Stimulated activated naive B cell treated with anti-CD40 and anti-IgM and Interleukin-4, amounts not matched to agents 10 μg/mL and 1 μg/mL and 100 μg/mL, for 72 hours (primary cell): ENCODE results near the gene TAGLN.

Experiments used
- ATAC-seq, 2 donors: fragments of 150-1000 bp; cut with Tn5 transposase; replicated peaks; 2 replicates each; pipeline ENCODE4 v1.10.0; 2021; ENCODE audit warnings: moderate library complexity in 1 of 2
- DNase-seq: peaks from one replicate; pipeline ENCODE4 v3.0.0; 2021
- H3K27ac Mint-ChIP-seq: one replicate; pipeline ENCODE4 v1.8.0; 2022; ENCODE audit warnings: mild to moderate bottlenecking, mixed read lengths
- H3K27me3 Mint-ChIP-seq, 2 donors: one replicate each; pipeline ENCODE4 v1.8.0; 2022; ENCODE audit warnings: mixed read lengths in 2 of 2
- H3K36me3 Mint-ChIP-seq, 2 donors: one replicate each; pipeline ENCODE4 v1.8.0; 2022; ENCODE audit warnings: mixed read lengths in 2 of 2, mild to moderate bottlenecking in 1 of 2
- H3K4me1 Mint-ChIP-seq, 2 donors: one replicate each; pipeline ENCODE4 v1.8.0; 2022; ENCODE audit warnings: mixed read lengths in 2 of 2, mild to moderate bottlenecking in 1 of 2
- H3K4me3 Mint-ChIP-seq, 2 donors: one replicate each; pipeline ENCODE4 v1.8.0; 2022; ENCODE audit warnings: mild to moderate bottlenecking in 2 of 2, mixed read lengths in 2 of 2, moderate library complexity in 1 of 2
- H3K9me3 Mint-ChIP-seq, 2 donors: one replicate each; pipeline ENCODE4 v1.8.0; 2022; ENCODE audit warnings: mixed read lengths in 2 of 2, mild to moderate bottlenecking in 1 of 2

The TAGLN gene

DNA sequence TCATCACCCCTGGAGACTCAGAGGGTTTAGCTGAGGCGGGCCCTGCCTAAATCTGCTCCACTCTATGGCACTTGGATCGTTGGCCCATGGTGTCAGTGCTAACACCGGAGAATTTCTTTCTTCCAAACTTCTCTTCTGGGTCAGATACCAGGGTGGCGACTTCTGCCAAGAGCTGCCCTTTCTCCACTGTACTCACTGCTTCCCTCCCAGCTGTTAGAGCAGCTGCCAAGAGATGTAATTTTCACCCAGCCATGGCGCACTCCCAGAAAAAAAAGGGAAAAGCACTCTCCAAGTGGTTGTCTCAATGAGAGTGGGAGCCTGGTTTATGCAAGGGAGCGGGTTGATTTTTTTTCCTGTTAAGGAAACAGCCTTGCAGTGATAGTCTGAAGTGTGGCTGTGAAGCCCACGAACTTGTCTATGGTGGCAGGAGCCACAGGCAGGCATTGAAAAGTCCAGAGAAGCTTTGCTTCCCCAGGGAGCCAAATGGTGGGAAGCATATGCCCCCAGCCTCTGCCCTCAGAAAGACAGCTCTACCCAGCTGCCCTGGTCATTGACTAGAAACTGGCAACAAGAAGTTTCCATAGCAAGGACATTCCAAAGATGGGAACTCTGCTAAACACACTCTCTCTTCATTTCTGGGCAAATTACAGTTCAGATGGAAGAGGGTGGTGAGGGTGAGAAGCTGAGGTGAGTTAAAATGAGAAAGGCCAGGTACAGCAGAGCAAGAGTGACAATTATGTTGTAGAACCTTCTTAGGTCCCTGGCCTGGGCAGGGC lies 22.0 kb downstream of the TAGLN start:
- H3K4me1 Mint-ChIP-seq = peaks cover 3 to 24% of the 10 kb centered on the region in 2 donors
- peaks cover 59 to 81% of the 10 kb centered on the region in 2 donors for H3K36me3 Mint-ChIP-seq
- no peaks in the 10 kb centered on the region for H3K9me3 Mint-ChIP-seq
- no peak overlapping the region for H3K4me3 Mint-ChIP-seq
- no peak overlapping the region for H3K27ac Mint-ChIP-seq
- ATAC-seq (no peak), DNase-seq (no peak)
- H3K27me3 Mint-ChIP-seq = no peaks in the 10 kb centered on the region

DNA sequence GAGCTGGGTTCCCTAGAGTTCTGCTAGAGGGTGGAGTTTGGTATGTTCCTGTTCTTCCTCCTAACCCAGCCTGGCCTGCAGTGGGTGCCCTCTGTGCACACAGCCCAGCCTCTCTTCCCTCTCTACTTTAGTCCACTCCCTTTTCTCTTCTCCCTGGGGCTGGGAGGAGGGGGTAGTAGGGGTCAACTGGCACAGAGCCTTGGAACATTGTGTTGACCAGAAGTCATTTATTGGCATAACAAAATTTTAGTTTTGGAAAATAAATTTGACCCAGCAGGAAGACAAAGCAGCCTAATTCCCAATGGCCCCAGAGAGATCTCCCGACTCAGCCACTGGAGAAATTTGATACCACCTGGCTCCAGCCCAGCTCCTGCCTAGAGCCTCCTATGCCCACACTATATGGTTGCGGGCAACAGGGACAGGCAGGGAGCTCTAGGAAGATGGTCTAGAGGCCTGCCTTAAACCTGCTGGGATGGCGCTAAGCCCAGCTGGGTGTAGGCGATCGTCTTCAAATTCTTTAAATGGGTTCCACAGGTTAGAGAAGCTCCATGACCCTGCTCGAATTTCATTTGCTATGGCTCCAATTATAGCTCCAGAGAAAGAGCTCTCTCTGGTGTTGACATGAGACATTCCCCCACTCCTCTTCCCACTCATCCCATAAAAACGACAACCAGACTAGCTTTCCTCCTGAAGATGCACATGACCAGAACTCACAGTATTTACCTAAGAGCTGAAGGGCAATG lies 22.8 kb downstream of the TAGLN start:
- no peak for ATAC-seq
- peaks cover 8 to 31% of the 10 kb centered on the region in 2 donors for H3K4me1 Mint-ChIP-seq
- no peak for DNase-seq
- H3K4me3 Mint-ChIP-seq = no peak overlapping the region
- H3K9me3 Mint-ChIP-seq = no peaks in the 10 kb centered on the region
- peak overlapping the region; percentile 49 for H3K27ac Mint-ChIP-seq
- H3K27me3 Mint-ChIP-seq = no peaks in the 10 kb centered on the region
- H3K36me3 Mint-ChIP-seq = peaks cover 60 to 86% of the 10 kb centered on the region in 2 donors

DNA sequence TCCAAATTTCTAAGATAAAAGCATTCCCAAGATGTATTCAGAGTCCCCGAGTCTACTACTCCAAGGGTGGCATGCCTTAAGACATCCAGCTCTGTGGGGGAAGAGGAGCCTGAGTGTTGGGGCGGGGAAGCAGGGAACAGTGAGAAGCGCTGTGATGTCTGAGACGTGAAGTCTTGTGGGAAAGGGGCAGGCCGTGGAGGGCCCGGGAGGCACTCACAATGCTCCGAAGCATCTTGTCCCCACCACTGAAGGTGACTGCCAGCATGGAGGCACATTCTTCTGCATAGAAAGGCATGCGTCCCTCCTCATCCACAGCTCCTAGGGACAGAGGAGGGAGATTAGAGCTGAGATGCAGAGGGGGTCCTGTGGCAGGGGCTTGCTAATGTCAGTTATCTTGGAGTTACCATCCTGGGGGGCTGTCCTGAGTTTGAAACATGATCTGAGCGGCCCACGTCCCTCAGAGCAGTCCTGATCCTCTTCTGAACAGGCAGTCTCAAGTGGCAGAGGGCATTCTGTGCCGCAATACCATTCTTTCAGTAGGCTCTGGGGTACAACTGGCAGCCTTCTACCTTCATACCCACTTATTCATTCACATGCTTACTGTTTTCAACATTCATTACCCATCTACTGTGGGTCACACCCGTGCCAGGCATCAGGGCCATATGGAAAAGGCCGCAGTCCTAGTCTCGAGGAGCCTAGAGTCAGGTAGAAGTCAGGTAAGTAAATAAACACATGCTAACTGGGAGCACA lies 24.0 kb downstream of the TAGLN start:
- H3K9me3 Mint-ChIP-seq = no peaks in the 10 kb centered on the region
- H3K27ac Mint-ChIP-seq = peak overlapping the region; percentile 62
- no peak overlapping the region for H3K4me3 Mint-ChIP-seq
- peaks cover 54 to 86% of the 10 kb centered on the region in 2 donors for H3K36me3 Mint-ChIP-seq
- no peaks in the 10 kb centered on the region for H3K27me3 Mint-ChIP-seq
- no peak for DNase-seq
- peaks cover 11 to 35% of the 10 kb centered on the region in 2 donors for H3K4me1 Mint-ChIP-seq
- no peak for ATAC-seq

DNA sequence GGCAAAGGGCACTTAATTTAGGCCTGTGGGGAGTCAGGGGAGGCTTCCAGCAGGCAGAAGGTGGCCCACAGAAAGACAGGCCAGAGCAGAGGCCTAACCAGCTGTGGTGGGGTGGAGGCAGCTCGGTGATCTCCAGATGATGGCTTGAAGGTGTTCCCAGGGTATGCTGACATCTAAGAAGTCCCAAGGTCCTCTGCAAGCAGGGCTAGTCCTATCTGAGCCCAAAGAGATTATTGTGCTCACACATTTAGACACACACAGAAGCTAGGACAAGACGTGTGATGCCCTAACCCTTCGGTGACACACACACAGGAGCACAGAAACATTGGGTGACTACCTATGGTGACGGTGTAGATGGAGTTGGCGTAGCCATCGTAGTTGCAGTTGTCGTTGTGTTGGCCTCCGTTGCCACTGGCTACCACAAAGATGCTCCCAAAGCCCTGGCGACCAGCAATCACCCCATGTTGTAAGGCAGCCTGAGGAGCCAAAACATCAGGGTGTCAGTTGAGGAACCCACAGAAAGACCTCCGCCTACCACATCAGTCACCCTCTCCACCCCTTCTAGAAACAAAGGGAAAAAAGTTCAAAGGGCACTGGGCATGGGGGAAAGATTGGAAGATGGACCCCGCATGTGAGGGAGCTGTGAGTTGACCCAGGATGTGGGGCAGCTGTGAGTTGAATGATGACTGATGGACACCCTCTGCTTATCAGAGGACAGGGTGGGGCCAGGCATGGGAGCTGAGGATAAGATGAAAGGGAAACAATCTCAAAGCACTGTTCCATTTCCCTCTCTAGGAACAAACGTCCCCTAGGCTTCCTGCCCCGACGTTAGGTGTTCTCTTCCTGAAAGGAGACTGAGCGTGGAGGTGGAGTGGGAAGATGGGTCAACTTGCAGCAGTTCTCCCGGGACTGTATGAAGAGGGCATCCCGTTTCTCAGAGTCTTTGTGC lies 24.8 kb downstream of the TAGLN start:
- Mint-ChIP-seq H3K27me3 (no peaks in the 10 kb centered on the region), H3K4me3 (no peak overlapping the region), H3K36me3 (peaks cover 57 to 83% of the 10 kb centered on the region in 2 donors), H3K27ac (peak overlapping the region; percentile 62), H3K4me1 (peaks cover 16 to 42% of the 10 kb centered on the region in 2 donors), H3K9me3 (no peaks in the 10 kb centered on the region)
- DNase-seq (no peak), ATAC-seq (no peak)

DNA sequence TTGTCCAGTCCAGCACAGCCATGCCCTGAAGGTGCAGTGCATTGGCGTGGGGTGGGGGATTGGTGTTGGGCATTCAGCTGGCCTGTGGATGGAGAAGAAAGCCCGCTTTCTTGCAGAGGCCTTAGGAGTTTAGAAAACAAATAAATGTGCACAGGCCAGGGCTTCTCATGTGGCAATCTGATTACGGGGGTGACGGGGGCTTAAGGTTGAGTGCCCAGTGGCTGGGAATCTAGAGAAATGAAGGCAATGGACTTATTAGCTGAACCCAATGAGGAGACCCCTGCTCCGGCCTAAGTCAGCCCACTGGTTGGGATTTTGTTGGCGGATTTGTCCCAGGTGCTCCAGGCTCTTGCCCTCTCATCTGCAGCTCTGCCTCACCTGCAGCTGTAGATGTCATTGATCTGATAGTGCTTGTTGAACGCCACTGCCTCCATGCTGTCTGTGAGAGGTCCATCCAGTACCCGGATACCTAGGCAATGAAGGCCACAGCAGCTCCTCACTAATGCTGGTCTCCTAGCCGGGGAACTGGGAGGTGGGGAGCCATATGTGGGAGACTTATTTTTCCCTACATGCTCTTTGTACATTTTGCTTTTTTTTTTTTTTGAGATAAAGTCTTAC lies 26.5 kb downstream of the TAGLN start:
- Mint-ChIP-seq H3K9me3 (no peaks in the 10 kb centered on the region), H3K4me1 (peaks cover 24 to 47% of the 10 kb centered on the region in 2 donors), H3K27me3 (no peaks in the 10 kb centered on the region), H3K27ac (no peak overlapping the region), H3K4me3 (no peak overlapping the region), H3K36me3 (peaks cover 52 to 85% of the 10 kb centered on the region in 2 donors)
- DNase-seq = no peak
- no peak for ATAC-seq

DNA sequence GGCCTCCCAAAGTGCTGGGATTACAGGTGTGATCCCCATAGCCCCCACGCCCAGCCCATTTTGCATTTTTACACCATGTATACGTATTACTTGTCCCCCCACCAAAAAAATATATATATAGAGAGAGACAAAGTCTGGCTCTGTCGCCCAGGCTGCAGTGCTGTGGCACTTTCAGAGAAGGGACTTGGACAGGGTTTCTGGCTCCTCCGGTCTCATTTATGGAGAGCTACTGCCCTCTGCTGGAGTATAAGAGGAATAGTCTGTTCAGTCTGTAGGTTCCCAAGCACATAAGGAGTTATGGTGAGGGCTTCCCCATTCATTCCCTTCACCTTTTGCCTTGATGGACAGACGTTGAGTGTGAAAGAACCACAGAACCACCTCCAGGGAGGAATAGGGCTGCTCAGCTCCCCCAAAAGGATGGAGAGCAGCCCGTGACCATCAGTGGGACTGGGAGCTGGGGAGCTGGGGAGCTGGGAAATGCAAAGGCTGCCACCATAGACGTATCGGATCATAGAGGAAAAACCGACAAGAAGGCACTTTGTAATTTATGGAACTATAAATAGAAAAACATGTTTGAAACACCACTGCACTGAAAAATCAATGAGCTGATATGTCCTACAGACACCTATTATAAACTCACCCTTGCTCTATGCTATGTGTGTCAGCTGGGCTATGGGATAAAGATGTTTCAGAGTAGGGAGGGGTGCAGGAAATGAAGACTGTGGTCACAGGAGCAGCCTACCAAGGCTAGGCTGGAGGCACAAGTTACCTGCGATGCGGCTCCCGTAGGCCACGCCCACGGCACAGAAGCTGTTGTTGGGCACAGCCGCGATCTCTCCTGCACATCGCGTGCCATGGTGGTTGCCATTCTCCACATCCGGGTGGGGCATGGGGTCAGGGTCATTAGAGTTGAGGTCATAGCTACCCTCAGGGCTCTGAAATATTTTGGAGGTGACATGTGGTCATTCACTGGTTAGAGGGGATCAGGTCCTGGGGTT lies 27.5 kb downstream of the TAGLN start:
- peak; percentile 65 to 72 for ATAC-seq
- DNase-seq = peak; percentile 23
- H3K4me3 Mint-ChIP-seq = no peak overlapping the region
- peaks cover 29 to 54% of the 10 kb centered on the region in 2 donors for H3K4me1 Mint-ChIP-seq
- H3K36me3 Mint-ChIP-seq = peaks cover 53 to 76% of the 10 kb centered on the region in 2 donors
- no peak overlapping the region for H3K27ac Mint-ChIP-seq
- H3K9me3 Mint-ChIP-seq = no peaks in the 10 kb centered on the region
- H3K27me3 Mint-ChIP-seq = no peaks in the 10 kb centered on the region

DNA sequence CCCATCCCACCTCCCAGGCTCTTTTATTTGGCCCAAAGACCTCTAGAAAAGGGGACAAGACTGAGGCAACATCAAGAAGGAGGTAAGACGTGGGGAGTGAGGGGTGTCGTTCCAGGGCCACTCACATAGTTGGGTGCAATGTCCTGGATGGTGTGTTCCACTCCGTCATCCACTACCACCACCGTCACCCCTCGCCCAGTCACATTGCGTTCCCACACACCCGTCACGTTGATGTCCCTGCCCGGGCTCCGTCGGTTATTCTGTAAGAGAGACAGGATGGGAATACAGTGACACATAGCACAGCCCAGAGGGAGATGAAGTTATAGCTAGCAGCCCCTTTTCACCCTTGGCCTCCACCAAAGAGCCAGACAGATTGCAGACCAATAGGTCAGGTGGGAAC lies 28.9 kb downstream of the TAGLN start:
- no peak for ATAC-seq
- H3K4me1 Mint-ChIP-seq = peaks cover 31 to 56% of the 10 kb centered on the region in 2 donors
- H3K4me3 Mint-ChIP-seq = peak overlapping the region in 1 of 2 donors; percentile 15
- H3K9me3 Mint-ChIP-seq = no peaks in the 10 kb centered on the region
- H3K27me3 Mint-ChIP-seq = no peaks in the 10 kb centered on the region
- H3K36me3 Mint-ChIP-seq = peaks cover 45 to 68% of the 10 kb centered on the region in 2 donors
- DNase-seq = no peak
- peak overlapping the region; percentile 56 for H3K27ac Mint-ChIP-seq

DNA sequence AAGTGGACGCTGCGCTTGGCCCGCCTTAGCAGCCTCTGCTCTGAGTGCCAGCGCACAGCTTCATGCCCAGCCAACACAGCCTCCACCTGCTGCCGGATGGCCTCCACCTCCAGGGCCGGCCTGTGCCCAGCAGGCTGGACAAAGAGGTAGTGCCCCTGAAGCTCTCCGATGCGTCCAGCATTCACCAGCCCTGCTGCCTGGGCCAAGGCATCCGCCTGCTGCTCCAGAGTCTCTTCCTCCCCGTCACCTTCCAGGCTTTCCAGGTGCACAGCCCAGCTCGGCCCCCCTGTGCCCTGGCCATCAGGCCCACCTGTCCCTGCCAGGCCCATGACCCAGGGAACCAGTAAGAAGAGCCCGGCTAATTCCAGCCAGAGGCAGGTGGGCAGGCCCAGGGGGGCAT lies 30.2 kb downstream of the TAGLN start:
- DNase-seq (no peak), ATAC-seq (no peak)
- Mint-ChIP-seq H3K36me3 (peaks cover 36 to 55% of the 10 kb centered on the region in 2 donors), H3K4me3 (peak overlapping the region; percentile 86 to 96), H3K27ac (peak overlapping the region; percentile 98), H3K4me1 (peaks cover 37 to 69% of the 10 kb centered on the region in 2 donors), H3K27me3 (no peaks in the 10 kb centered on the region), H3K9me3 (no peaks in the 10 kb centered on the region)

DNA sequence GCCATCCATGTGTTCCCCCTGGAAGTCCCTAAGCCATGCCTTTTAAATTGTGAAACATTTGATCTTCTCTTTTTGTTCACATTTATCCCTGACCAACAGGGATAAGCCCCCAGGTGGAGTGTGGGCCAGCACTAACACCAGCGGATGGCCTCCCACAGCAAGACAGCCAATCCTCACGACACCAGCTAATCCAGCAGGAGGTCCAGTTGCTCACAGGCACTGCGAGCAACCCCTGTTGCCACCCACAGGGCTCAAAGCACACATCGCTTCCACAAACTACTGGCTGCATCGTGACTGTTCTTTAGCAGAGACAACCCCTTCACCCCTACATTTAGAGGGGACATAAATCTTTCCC lies 30.7 kb downstream of the TAGLN start:
- Mint-ChIP-seq H3K9me3 (no peaks in the 10 kb centered on the region), H3K36me3 (peaks cover 32 to 50% of the 10 kb centered on the region in 2 donors), H3K27me3 (no peaks in the 10 kb centered on the region), H3K27ac (peak overlapping the region; percentile 98), H3K4me3 (peak overlapping the region; percentile 86 to 96), H3K4me1 (peaks cover 37 to 65% of the 10 kb centered on the region in 2 donors)
- ATAC-seq = peak in 1 of 2 donors; percentile 3
- DNase-seq = no peak

DNA sequence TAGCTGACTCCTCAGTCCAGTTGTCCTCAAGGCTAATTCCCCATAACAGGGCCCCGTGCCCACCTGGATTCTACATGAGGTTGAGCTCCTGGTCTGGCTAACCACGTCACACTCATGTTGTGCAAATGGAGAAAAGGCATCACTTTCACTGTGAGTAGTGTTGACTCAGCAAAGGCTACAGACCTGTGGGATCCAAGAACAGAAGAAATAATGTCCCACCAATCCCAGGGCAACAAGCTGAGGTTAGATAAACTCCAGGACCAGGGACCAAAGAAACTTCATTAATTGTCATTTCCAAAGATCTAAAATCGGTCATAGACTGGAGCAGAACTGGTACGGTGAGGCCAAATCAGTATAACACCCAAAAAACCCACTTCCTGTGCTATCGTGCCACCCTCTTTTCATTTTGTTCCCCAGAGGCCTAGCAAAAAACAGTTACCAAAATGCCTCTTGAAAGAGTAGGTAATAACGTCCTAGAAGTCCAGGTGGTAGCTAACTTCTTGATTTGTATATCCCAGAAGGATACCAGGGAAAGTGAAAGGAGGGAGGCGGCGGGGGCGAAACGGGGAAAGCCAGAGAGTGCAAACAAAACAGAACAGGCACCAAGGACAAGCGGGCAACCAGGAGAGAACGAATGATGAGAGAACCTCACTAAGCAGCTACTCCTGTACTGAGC lies 31.3 kb downstream of the TAGLN start:
- DNase-seq (peak; percentile 53), ATAC-seq (peak; percentile 58 to 60)
- peaks cover 27 to 45% of the 10 kb centered on the region in 2 donors for H3K36me3 Mint-ChIP-seq
- H3K27ac Mint-ChIP-seq = peak overlapping the region; percentile 98
- H3K27me3 Mint-ChIP-seq = no peaks in the 10 kb centered on the region
- H3K9me3 Mint-ChIP-seq = no peaks in the 10 kb centered on the region
- peak overlapping the region; percentile 86 to 96 for H3K4me3 Mint-ChIP-seq
- peaks cover 37 to 60% of the 10 kb centered on the region in 2 donors for H3K4me1 Mint-ChIP-seq

DNA sequence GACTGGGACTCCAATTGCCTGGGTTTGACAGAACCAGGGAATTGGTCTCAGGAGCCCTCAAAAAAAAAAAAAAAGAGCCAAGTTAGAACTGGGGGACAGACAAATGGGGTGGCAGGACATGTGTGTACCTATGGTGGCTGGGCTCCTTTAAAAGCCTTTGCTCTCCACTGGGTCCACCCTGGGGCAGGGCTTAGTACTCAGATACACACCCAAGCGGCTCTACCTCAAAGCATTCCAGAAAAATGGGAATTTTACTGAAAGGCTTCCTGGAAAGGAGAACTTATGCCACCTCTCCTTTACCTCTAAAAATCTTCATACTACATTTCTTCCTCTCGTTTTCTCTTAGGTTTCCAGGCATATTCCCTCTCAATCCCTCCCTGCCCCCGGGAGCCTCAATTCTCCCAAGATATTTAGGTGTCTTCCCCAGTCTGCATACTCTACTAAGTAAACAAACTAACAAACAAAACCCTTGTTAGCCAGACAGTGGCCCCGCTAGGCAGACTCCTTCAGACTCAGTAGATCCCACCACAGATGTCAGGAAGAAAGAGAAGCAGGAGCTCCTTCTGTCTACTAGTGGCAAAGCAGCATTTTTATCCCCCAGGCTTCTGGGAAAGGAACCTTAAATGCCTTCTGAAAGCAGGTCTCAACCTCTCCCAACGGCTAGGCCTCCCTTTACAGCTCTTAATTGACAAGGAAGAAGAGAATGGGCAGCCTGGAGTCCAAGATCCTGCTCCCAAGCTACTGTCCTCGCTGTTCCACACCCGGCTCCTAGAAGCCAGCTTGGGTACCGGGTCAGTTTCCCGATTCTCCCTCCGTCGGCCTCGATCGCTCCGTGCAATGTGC lies 32.0 kb downstream of the TAGLN start:
- peak overlapping the region; percentile 86 to 96 for H3K4me3 Mint-ChIP-seq
- H3K9me3 Mint-ChIP-seq = no peaks in the 10 kb centered on the region
- H3K36me3 Mint-ChIP-seq = peaks cover 25 to 40% of the 10 kb centered on the region in 2 donors
- no peaks in the 10 kb centered on the region for H3K27me3 Mint-ChIP-seq
- DNase-seq (no peak), ATAC-seq (peak; percentile 10 to 14)
- H3K27ac Mint-ChIP-seq = peak overlapping the region; percentile 98
- H3K4me1 Mint-ChIP-seq = peaks cover 37 to 57% of the 10 kb centered on the region in 2 donors
